B cell (primary cell): ENCODE data around the gene DDX39B. TPM values are rescaled to one million over a fixed set of nuclear protein-coding genes. Genes with fewer than 3 reads are reported as not detected.
"Not testable (repeated sequence)": the region's sequence is repeated elsewhere in the genome, so short reads cannot be mapped to it uniquely, and the experiment has no call there.

Source experiments
- ATAC-seq: fragments of 200-7000 bp; cut with Tn5 transposase; one replicate; pipeline ENCODE4 v1.10.0; 2021; ENCODE audit warnings: low read depth, mild to moderate bottlenecking, moderate number of reproducible peaks, moderate library complexity
- CTCF ChIA-PET: fragments of 350-600 bp; sonication (Branson Sonifier 250); formaldehyde crosslinking; loops from one replicate; lab custom pipeline; 2021; ENCODE audit warnings: antibody characterized with exemption, inconsistent platforms; lab: Charles Lee
- POLR2A ChIA-PET: fragments of 350-600 bp; sonication (Branson Sonifier 250); formaldehyde crosslinking; loops from one replicate; lab custom pipeline; 2021; ENCODE audit warnings: antibody characterized with exemption; lab: Charles Lee
- DNase-seq: peaks from one replicate; pipeline ENCODE4 v3.0.0; 2013
- H2AFZ ChIP-seq: 2 replicates; pipeline ENCODE4 v1.6.1; 2012; ENCODE audit warnings: mild to moderate bottlenecking, low read depth, low read length; ENCODE audit not compliant: insufficient read depth, poor library complexity, severe bottlenecking
- H3K27ac ChIP-seq, 2 donors: 1 replicate in 1 of 2; 2 replicates in 1 of 2; pipeline ENCODE4 v1.5.1; 2012 to 2013; ENCODE audit warnings: low read length in 2 of 2, mild to moderate bottlenecking in 2 of 2, moderate library complexity in 1 of 2
- H3K27me3 ChIP-seq, 4 experiments: fragments of 200-600 bp in 1 of 4; sonication (generic) in 1 of 4; replicated peaks in 1 of 4; 1 replicate in 2 of 4; 2 replicates in 2 of 4; pipeline versions ENCODE4 v1.6.1 to v1.7.0; 2013 to 2016; ENCODE audit warnings: low read length in 3 of 4, mild to moderate bottlenecking in 2 of 4, mixed read lengths in 1 of 4, moderate library complexity in 1 of 4; ENCODE audit not compliant: insufficient read depth in 4 of 4, control insufficient read depth in 3 of 4; ENCODE audit errors: control extremely low read depth in 1 of 4
- H3K36me3 ChIP-seq, 2 experiments: replicated peaks in 1 of 2; 1 replicate in 1 of 2; 2 replicates in 1 of 2; pipeline versions ENCODE4 v1.6.1 to v1.7.1; 2013; ENCODE audit warnings: low read length in 1 of 2; ENCODE audit not compliant: insufficient read depth in 2 of 2, control insufficient read depth in 1 of 2; ENCODE audit errors: control extremely low read depth in 1 of 2, extremely low read depth in 1 of 2
- H3K4me1 ChIP-seq, 2 donors: fragments of 200-600 bp in 1 of 2; sonication (generic) in 1 of 2; 1 replicate in 1 of 2; 2 replicates in 1 of 2; pipeline versions ENCODE4 v1.5.1 to v1.6.1; 2013 to 2017; ENCODE audit warnings: low read length in 2 of 2; ENCODE audit not compliant: control insufficient read depth in 2 of 2, insufficient read depth in 2 of 2
- H3K4me2 ChIP-seq: replicated peaks from 2 replicates; pipeline ENCODE3; 2012; ENCODE audit warnings: mild to moderate bottlenecking, low read depth, low read length; ENCODE audit not compliant: poor library complexity, severe bottlenecking
- H3K4me3 ChIP-seq, 5 experiments: fragments of 200-600 bp in 1 of 5; sonication (generic) in 1 of 5; 1 replicate in 3 of 5; 2 replicates in 2 of 5; pipeline versions ENCODE4 v1.5.1 to v1.7.0; 2011 to 2016; ENCODE audit warnings: low read length in 4 of 5, mild to moderate bottlenecking in 4 of 5, low read depth in 2 of 5, control low read depth in 1 of 5, moderate library complexity in 1 of 5; ENCODE audit not compliant: insufficient read depth in 1 of 5; ENCODE audit errors: control extremely low read depth in 1 of 5, extremely low read depth in 1 of 5
- H3K79me2 ChIP-seq: fragments of 200-600 bp; sonication (generic); one replicate; pipeline ENCODE4 v1.6.0; 2016; ENCODE audit warnings: low read length; ENCODE audit not compliant: control insufficient read depth, insufficient read depth
- H3K9ac ChIP-seq: fragments of 200-600 bp; sonication (generic); 2 replicates; pipeline ENCODE4 v1.6.1; 2017; ENCODE audit warnings: mild to moderate bottlenecking, low read length, moderate library complexity
- H3K9me3 ChIP-seq, 3 donors: one replicate each; pipeline versions ENCODE4 v1.6.1 to v1.7.1; 2013; ENCODE audit warnings: low read length in 2 of 3; ENCODE audit not compliant: control insufficient read depth in 2 of 3, insufficient read depth in 1 of 3; ENCODE audit errors: control extremely low read depth in 1 of 3
- H4K20me1 ChIP-seq: 2 replicates; pipeline ENCODE4 v1.6.0; 2012; ENCODE audit warnings: mild to moderate bottlenecking, low read length; ENCODE audit not compliant: insufficient read depth, control insufficient read depth, poor library complexity, severe bottlenecking
- H3K27ac Mint-ChIP-seq: one replicate; pipeline ENCODE4 v1.8.0; 2021; ENCODE audit warnings: mixed read lengths
- H3K27me3 Mint-ChIP-seq: one replicate; pipeline ENCODE4 v1.8.0; 2021; ENCODE audit warnings: mixed read lengths
- H3K4me1 Mint-ChIP-seq: one replicate; pipeline ENCODE4 v1.8.0; 2021; ENCODE audit warnings: mixed read lengths
- H3K4me3 Mint-ChIP-seq: one replicate; pipeline ENCODE4 v1.8.0; 2021; ENCODE audit warnings: mixed read lengths
- H3K9me3 Mint-ChIP-seq: one replicate; pipeline ENCODE4 v1.8.0; 2022; ENCODE audit warnings: mixed read lengths; ENCODE audit not compliant: insufficient read depth
- CTCF ChIP-seq: fragments of 200-600 bp; IDR thresholded peaks from one replicate; pipeline ENCODE4 v1.8.0; 2022; ENCODE audit warnings: antibody characterized with exemption, mild to moderate bottlenecking
- EZH2 ChIP-seq: IDR thresholded peaks from 2 replicates; pipeline ENCODE4 v1.6.1; 2012; ENCODE audit warnings: borderline replicate concordance, low read depth, mild to moderate bottlenecking, moderate library complexity, low read length; ENCODE audit not compliant: insufficient read depth, poor library complexity, severe bottlenecking
- WGBS: methylation state at CpG from one replicate; pipeline ENCODE4 v1.1.5; 2013; ENCODE audit warnings: missing lambda C conversion rate; ENCODE audit not compliant: insufficient coverage; 5-methylcytosine and 5-hydroxymethylcytosine counted together
- intact Hi-C: fragments of 100-400 bp; cut with micrococcal nuclease; formaldehyde crosslinking; loops from one replicate; pipeline ENCODE4 v1.10.0; 2022
- polyA plus RNA-seq: library from polyadenylated mRNA; depleted of rRNA; stranded (reverse); fragments of >200 nt; gene quantifications from 2 replicates; pipeline ENCODE4 v1.2.3, GENCODE V29; 2012
- total RNA-seq, 2 donors: library from RNA; stranded (reverse); fragments of 120-200 nt in 1 of 2; gene quantifications; 1 replicate in 1 of 2; 2 replicates in 1 of 2; pipeline versions ENCODE4 v1.2.3 to v1.2.4, GENCODE V29; 2013 to 2022

The DDX39B gene
- total and polyA plus RNA-seq, 2 donors (not counting 1 experiment from before 2014, with no cell fraction given), result 576 to 838 TPM

- CTCF ChIA-PET, result interaction anchor here (0.5 to 4.1 kb wide), 14 partner anchors 18 to 451 kb away, joined by 3 to 57 read pairs (median 4); partner anchors contain the start of genes ATP6V1G2, DDX39B and MCCD1
- Histone ChIP-seq H3K4me1 (peaks cover 42 to 54% of the 10 kb centered on the region in 2 donors), H3K36me3 (no peaks in the 10 kb centered on the region), H3K4me3 (peak overlapping the region; percentile 76 to 91 (median 85)), H2AFZ (peak overlapping the region; percentile 87), H3K79me2 (peaks cover 86% of the 10 kb centered on the region), H3K9ac (peak overlapping the region; percentile 78), H3K9me3 (no peaks in the 10 kb centered on the region), H3K27ac (peak overlapping the region; percentile 74 to 80), H3K4me2 (peak overlapping the region; percentile 93), H3K27me3 (no peaks in the 10 kb centered on the region), H4K20me1 (peaks cover 24% of the 10 kb centered on the region)
- WGBS, result under 1% methylated on average over 58 of the region's 58 CpGs
- Mint-ChIP-seq H3K9me3 (no peaks in the 10 kb centered on the region), H3K27me3 (no peaks in the 10 kb centered on the region), H3K4me3 (peak overlapping the region; percentile 83), H3K27ac (peak overlapping the region; percentile 89), H3K4me1 (peaks cover 46% of the 10 kb centered on the region)
- intact Hi-C loops, result loop anchor here (1.0 to 10.0 kb wide), 5 partner anchors 47 to 701 kb away; partner anchors contain the start of genes GPSM3, NEU1 and PBX2
- peak; percentile 89 for DNase-seq
- TF ChIP-seq EZH2 (no peak), CTCF (peak; percentile 88)
- POLR2A ChIA-PET, result interaction anchor here (0.5 to 1.9 kb wide), 9 partner anchors 22 to 339 kb away, joined by 3 to 12 read pairs (median 5); partner anchors contain the start of genes BAG6, DDX39B and NCR3
- peak; percentile 47 for ATAC-seq
These were observed 47.7 kb downstream of the DDX39B start for GRCh38 chr6:31493875-31494694.

DNA sequence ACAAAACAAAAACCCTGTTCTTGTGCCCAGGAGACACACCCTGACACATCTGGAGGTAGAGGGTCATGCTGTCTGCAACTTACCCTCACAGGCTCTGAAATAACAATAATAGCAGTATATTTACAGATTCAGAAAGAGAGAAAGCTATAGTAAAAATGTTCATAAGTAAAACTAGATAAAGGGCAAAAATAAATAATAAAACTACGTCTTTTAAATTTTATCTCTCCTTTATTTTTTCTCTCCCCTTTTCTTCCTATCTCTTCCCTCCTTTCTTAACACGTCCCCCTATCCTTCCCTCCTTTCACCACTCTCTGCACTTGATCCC is 48.3 kb downstream of the DDX39B start:
- Histone ChIP-seq H3K27ac (peak overlapping the region; percentile 74 to 80), H2AFZ (peak overlapping the region; percentile 87), H3K4me3 (peak overlapping the region; percentile 76 to 91 (median 85)), H3K79me2 (peaks cover 80% of the 10 kb centered on the region), H3K9ac (peak overlapping the region; percentile 78), H3K4me1 (peaks cover 36 to 48% of the 10 kb centered on the region in 2 donors), H3K4me2 (peak overlapping the region; percentile 93), H4K20me1 (peaks cover 18% of the 10 kb centered on the region)
- ChIA-PET POLR2A (interaction anchor here (0.5 to 1.2 kb wide), 2 partner anchors 23 to 55 kb away, joined by 3 to 5 read pairs; no protein-coding TSS in a partner anchor), CTCF (interaction anchor here (0.7 to 4.1 kb wide), 8 partner anchors 48 to 336 kb away, joined by 3 to 57 read pairs (median 4); partner anchors contain the start of genes ATP6V1G2 and DDX39B)
- H3K4me1 Mint-ChIP-seq, result peaks cover 41% of the 10 kb centered on the region
- WGBS, result 0% methylated on average over 1 of the region's 2 CpGs
- not testable (repeated sequence) for DNase-seq, ATAC-seq, H3K9me3 ChIP-seq, H3K36me3 ChIP-seq, H3K27me3 Mint-ChIP-seq, H3K9me3 Mint-ChIP-seq, H3K27me3 ChIP-seq
- H3K4me3 Mint-ChIP-seq, result peak overlapping the region; percentile 83
- intact Hi-C loops, result loop anchor here (1.0 to 10.0 kb wide), 4 partner anchors 105 to 701 kb away; partner anchors contain the start of genes GPSM3, NEU1 and PBX2
- H3K27ac Mint-ChIP-seq, result peak overlapping the region; percentile 89
